ENCODE measurements around the gene SYNPR.
"Not testable (repeated sequence)": the region's sequence is repeated elsewhere in the genome, so short reads cannot be mapped to it uniquely, and the experiment has no call there.

SYNPR gene

DNA sequence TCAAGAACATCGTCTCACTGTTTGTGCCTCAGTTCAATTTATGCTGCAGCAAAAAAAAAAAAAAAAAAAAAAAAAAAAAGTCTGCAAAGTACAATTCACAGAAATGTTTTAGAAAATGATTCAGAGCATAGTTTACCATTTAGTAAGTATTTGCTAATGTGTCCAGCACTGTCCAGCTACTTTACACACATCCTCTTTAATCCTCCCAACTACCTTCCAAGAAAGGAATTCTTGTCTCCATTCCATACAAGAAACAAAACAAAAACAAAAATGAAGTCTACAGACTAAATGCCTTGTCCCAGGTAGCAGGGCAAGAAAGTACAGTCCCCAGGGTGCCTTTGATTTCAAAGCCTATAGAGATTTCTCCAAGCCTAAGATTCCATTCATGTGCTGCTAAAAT lies 335.5 kb downstream of the SYNPR start:
- DNase-seq (ENCODE audit: low read depth in 2 of 2) = peak in 1 of 2 experiments; percentile 9

DNA sequence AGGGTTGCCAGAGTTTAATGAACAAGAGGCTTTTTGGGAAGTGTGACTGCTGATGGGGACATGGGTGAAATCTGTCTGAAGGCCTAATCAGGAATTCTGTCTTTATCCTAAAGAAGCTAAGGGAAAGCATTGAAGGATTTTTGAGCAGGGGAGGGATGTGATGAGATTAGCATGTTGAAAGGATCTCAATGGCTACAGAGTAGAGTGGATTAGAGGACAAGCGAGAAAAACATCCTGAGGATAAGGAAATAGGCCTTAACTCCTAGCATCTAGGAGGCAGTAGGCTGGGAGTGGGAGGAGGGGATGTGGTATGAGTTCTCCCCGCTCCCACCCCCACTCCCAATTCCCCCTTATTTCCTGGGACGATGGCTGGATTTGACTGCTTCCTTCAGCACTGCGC lies 339.3 kb downstream of the SYNPR start:
- DNase-seq (ENCODE audit: low read depth in 2 of 2) = no peak

GRCh38 chr3:63624941-63625560 lies 346.9 kb downstream of the SYNPR start:
- DNase-seq (ENCODE audit: low read depth in 2 of 2) = peak; percentile 91 to 93

- DNase-seq (ENCODE audit: low read depth in 2 of 2) = no peak
Observed at GRCh38 chr3:63631670-63632069, 353.6 kb downstream of the SYNPR start.

- DNase-seq (ENCODE audit: low read depth in 2 of 2) = no peak
Observed at GRCh38 chr3:63635186-63635585, 357.1 kb downstream of the SYNPR start.

DNA sequence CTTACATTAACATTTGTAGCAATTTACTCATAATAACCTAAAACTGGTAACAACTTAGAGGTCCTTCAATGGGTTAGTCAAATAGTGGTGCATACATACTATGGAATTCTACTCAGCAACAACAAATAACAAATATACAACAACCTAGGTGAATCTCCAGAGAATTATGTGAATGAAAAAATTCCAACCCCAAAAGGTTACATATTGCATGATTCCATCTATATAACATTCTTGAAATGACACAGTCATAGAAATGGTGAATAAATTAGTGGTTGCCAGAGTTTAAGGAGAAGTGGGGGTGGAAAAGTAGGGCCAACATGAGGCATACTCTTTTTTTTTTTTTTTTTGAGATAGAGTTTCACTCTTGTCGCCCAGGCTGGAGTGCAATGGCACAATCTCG lies 361.7 kb downstream of the SYNPR start:
- no peak for DNase-seq (ENCODE audit: low read depth in 2 of 2)

DNA sequence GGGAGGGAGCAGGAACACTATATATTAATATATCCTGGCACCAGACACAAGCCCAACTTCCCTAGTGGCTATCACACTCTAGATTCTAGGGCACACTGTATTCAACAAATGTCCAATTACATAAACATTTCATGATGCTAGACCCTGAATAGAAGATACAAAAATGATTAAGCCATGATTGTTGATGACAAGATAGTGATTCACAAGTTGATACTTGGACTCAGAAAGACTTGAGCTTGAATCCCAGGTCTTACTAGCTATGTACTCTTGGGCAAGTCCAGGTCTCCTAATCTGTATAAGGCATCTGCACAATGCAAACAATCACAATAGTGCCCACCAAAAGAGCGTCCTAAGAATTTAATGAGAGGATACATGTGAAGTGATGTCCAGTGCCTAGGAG lies 364.4 kb downstream of the SYNPR start:
- no peak for DNase-seq (ENCODE audit: low read depth in 2 of 2)

DNA sequence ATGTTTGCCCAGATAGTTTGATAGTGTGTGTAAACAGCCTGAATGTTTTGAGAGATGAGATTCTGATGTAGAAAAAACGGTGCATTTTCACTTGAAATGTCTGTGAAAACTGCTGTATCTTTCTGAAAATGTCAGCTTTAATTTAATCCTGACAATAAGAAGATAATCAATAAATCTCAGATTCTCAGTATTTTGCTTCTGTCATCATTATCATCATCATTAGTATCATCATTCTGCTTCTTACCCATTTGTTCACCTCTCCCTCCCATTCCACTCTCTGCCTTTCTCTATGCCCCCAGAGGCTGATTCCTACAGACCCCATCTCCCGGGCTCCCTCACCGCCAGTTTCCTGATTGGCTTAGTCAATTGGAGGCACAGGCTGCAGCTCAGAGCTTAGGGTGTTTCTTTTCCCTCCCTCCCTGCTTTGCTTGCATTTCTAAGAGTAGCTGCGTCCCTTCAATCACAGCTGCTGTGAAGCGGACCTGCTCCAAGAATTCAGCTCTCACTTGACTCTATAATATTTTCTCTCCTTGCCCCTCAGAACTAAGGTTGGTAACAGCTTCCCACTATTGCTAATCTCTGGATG lies 366.2 kb downstream of the SYNPR start:
- DNase-seq (ENCODE audit: low read depth in 2 of 2) = no peak

DNA sequence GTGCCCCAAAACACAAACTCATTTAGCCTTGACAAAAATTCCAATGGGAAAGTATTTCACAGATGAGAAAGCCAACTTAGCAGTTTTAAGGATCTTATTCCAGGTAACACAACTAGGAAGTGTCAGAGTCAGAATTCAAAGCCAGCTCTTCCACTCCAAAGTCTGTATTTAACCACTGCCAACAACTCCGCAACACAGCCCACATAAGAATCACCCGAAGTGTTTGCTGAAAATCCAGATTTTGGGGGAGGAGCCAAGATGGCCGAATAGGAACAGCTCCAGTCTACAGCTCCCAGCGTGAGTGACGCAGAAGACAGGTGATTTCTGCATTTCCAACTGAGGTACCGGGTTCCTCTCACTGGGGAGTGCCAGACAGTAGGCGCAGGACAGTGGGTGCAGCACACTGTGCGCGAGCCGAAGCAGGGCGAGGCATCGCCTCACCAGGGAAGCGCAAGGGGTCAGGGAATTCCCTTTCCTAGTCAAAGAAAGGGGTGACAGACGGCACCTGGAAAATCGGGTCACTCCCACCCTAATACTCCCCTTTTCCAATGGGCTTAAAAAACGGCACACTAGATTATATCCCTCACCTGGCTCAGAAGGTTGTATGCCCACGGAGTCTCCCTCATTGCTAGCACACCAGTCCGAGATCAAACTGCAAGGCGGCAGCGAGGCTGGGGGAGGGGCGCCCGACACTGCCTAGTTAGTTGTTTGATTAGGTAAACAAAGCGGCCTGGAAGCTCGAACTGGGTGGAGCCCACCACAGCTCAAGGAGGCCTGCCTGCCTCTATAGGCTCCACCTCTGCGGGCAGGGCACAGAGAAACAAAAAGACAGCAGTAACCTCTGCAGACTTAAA lies 367.0 kb downstream of the SYNPR start:
- not testable (repeated sequence) for DNase-seq (ENCODE audit: low read depth in 2 of 2)

- no peak for DNase-seq (ENCODE audit: low read depth in 2 of 2)
Observed at GRCh38 chr3:63652066-63652725, 374.1 kb downstream of the SYNPR start, which contains the start of gene SNTN. TSS of gene SNTN (plus strand) at chr3:63652675. CDS start at chr3:63652688, 13 bp downstream.

GRCh38 chr3:63654211-63654610 lies 376.1 kb downstream of the SYNPR start:
- no peak for DNase-seq (ENCODE audit: low read depth in 2 of 2)

DNA sequence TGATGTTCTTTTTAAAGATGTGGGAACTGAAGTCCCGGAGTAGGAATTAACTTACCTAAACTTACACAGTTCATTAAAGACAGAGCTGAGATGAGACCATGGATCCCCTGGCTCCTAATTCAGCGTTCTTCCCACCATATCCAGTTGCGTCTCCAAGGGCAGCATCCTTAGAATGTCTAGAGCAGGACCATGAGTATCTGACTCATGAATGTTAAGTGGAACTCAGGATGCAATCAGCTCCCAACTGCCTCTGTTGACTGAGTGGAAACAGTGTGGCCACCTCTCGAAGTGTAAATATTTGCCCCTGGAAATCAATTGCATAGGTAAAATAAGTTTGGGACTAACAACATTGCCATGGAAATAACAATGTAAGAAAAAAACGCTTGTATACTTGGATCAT lies 376.8 kb downstream of the SYNPR start:
- DNase-seq (ENCODE audit: low read depth in 2 of 2) = no peak

GRCh38 chr3:63655519-63655918 lies 377.4 kb downstream of the SYNPR start:
- peak; percentile 81 to 84 for DNase-seq (ENCODE audit: low read depth in 2 of 2)

- peak; percentile 35 to 54 for DNase-seq (ENCODE audit: low read depth in 2 of 2)
Observed at GRCh38 chr3:63656786-63657185, 378.7 kb downstream of the SYNPR start.

DNA sequence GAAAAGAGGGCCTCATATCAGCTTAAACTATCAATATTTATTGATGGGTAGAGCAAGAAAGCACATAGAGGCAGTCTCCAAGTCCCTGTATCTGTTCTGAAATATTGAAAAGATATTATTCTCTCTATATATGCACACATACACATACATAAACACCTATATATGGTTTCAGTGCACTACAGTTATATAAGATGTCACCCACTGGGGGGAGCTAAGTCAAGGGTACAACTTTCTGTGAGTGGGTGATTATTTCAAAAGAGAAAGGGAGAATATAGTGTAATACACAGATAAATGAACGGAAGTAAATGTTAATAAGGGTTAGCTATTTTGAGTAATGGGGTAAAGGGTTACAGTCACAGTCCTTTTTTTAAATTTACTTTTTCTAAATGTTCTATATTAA lies 383.1 kb downstream of the SYNPR start:
- no peak for DNase-seq (ENCODE audit: low read depth in 2 of 2)

- no peak for DNase-seq (ENCODE audit: low read depth in 2 of 2)
Observed at GRCh38 chr3:63662011-63662410, 383.9 kb downstream of the SYNPR start.

GRCh38 chr3:63662500-63662899 lies 384.4 kb downstream of the SYNPR start:
- no peak for DNase-seq (ENCODE audit: low read depth in 2 of 2)

Data from fibroblast of skin of left biceps (primary cell).